Stimulated activated CD8-positive, alpha-beta memory T cell treated with anti-CD3 and anti-CD28 coated beads, Interleukin-4, amount 100 ng/mL, for 1 hour (primary cell): ENCODE data around the gene WASHC3.
"Not testable (repeated sequence)": the region's sequence is repeated elsewhere in the genome, so short reads cannot be mapped to it uniquely, and the experiment has no call there.

ENCODE experiments used
- DNase-seq, 2 donors: peaks; one replicate each; pipeline ENCODE4 v3.0.0-alpha.2; 2020; ENCODE audit warnings: low read depth in 2 of 2, low spot score in 1 of 2

The WASHC3 gene

GRCh38 chr12:102051431-102051965 is 10.3 kb downstream of the WASHC3 start:
- DNase-seq: no peak

GRCh38 chr12:102050660-102051430 is 10.9 kb downstream of the WASHC3 start:
- no peak for DNase-seq

GRCh38 chr12:102043928-102044327 is 17.9 kb downstream of the WASHC3 start:
- no peak for DNase-seq

- no peak for DNase-seq
Measured at GRCh38 chr12:102033991-102034745, 27.6 kb downstream of the WASHC3 start.

GRCh38 chr12:102031852-102032251 is 29.9 kb downstream of the WASHC3 start:
- DNase-seq: no peak

- DNase-seq: no peak
Measured at GRCh38 chr12:102029141-102029540, 32.6 kb downstream of the WASHC3 start.

GRCh38 chr12:102026728-102027127 is 35.1 kb downstream of the WASHC3 start:
- no peak for DNase-seq

- no peak for DNase-seq
Measured at GRCh38 chr12:102024765-102025164, 37.0 kb downstream of the WASHC3 start.

GRCh38 chr12:102023343-102023930 is 38.4 kb downstream of the WASHC3 start:
- DNase-seq: no peak

- no peak for DNase-seq
Measured at GRCh38 chr12:102022286-102022685, 39.5 kb downstream of the WASHC3 start.

- no peak for DNase-seq
Measured at GRCh38 chr12:102021540-102022246, 40.1 kb downstream of the WASHC3 start.

- not testable (repeated sequence) for DNase-seq
Measured at GRCh38 chr12:102018607-102019006, 43.2 kb downstream of the WASHC3 start.

GRCh38 chr12:102016472-102016871 is 45.3 kb downstream of the WASHC3 start:
- DNase-seq: no peak

- no peak for DNase-seq
Measured at GRCh38 chr12:102010265-102010994, 51.4 kb downstream of the WASHC3 start.

- no peak for DNase-seq
Measured at GRCh38 chr12:102009796-102010195, 52.0 kb downstream of the WASHC3 start.

GRCh38 chr12:102008615-102009126 is 53.1 kb downstream of the WASHC3 start:
- DNase-seq: no peak

- DNase-seq: no peak
Measured at GRCh38 chr12:102005256-102005655, 56.5 kb downstream of the WASHC3 start.

GRCh38 chr12:101997102-101997501 is 64.7 kb downstream of the WASHC3 start:
- no peak for DNase-seq

GRCh38 chr12:101995684-101996083 is 66.1 kb downstream of the WASHC3 start:
- no peak for DNase-seq

- DNase-seq: no peak
Measured at GRCh38 chr12:101992091-101992490, 69.7 kb downstream of the WASHC3 start.
